Activated gamma-delta T cell treated with Interleukin-2 at 50 U/mL for 16 hours (primary cell): ENCODE results near the gene ZFP69B.
"Not testable (repeated sequence)": the region's sequence is repeated elsewhere in the genome, so short reads cannot be mapped to it uniquely, and the experiment has no call there.

ENCODE experiments used
- DNase-seq: peaks from one replicate; pipeline ENCODE4 v3.0.0-alpha.2; 2020

Gene ZFP69B

GRCh38 chr1:40438391-40439015, 11.8 kb upstream of the ZFP69B start:
- DNase-seq, result no peak

GRCh38 chr1:40439247-40439646, 11.0 kb upstream of the ZFP69B start:
- no peak for DNase-seq

- peak; percentile 79 for DNase-seq
Observed at GRCh38 chr1:40450495-40451237, 390 bp downstream of the ZFP69B start.

- DNase-seq, result no peak
Observed at GRCh38 chr1:40451238-40451585, 936 bp downstream of the ZFP69B start.

- no peak for DNase-seq
Observed at GRCh38 chr1:40454873-40455272, 4.6 kb downstream of the ZFP69B start.

GRCh38 chr1:40462956-40463590, 12.8 kb downstream of the ZFP69B start:
- DNase-seq, result no peak

- no peak for DNase-seq
Observed at GRCh38 chr1:40469327-40469726, 19.1 kb downstream of the ZFP69B start.

GRCh38 chr1:40475268-40475667, 25.0 kb downstream of the ZFP69B start:
- DNase-seq, result no peak

- peak; percentile 64 for DNase-seq
Observed at GRCh38 chr1:40476924-40477677, 26.8 kb downstream of the ZFP69B start, which contains the start of gene ZFP69. ZFP69 (plus strand) TSS chr1:40477290; CDS start chr1:40479362, 2,072 bp downstream.

- DNase-seq, result no peak
Observed at GRCh38 chr1:40477678-40478053, 27.4 kb downstream of the ZFP69B start.

GRCh38 chr1:40478276-40478675, 28.0 kb downstream of the ZFP69B start:
- no peak for DNase-seq

- DNase-seq, result no peak
Observed at GRCh38 chr1:40479156-40479555, 28.9 kb downstream of the ZFP69B start.

- no peak for DNase-seq
Observed at GRCh38 chr1:40495315-40495903, 45.1 kb downstream of the ZFP69B start.

GRCh38 chr1:40502651-40503050, 52.4 kb downstream of the ZFP69B start:
- DNase-seq, result not testable (repeated sequence)

GRCh38 chr1:40507973-40508372, 57.7 kb downstream of the ZFP69B start:
- DNase-seq, result no peak

GRCh38 chr1:40508375-40509341, 58.4 kb downstream of the ZFP69B start, which contains the start of gene EXO5:
EXO5 (plus strand) TSS chr1:40508767; CDS start chr1:40514545, 5,778 bp downstream.
- peak; percentile 76 for DNase-seq
